GM12878 (cell line): ENCODE results near the gene MYCN. TPM values are rescaled to one million over a fixed set of nuclear protein-coding genes. Genes with fewer than 3 reads are reported as not detected.

ENCODE experiments used
- ATAC-seq: fragments of 200-7000 bp; cut with Tn5 transposase; 3 replicates; pipeline ENCODE4 v1.9.1; 2020; ENCODE audit warnings: mild to moderate bottlenecking, moderate library complexity
- BruUV-seq: library from RNA; stranded (reverse); fragments of 400-500 nt; replicated peaks from 2 replicates; lab custom pipeline; 2021; lab: Mats Ljungman, UMichigan
- CTCF ChIA-PET: fragments of 300-600 bp; sonication (Branson Sonifier 250); formaldehyde crosslinking; extraction: SDS; loops from one replicate; lab custom pipeline; 2021; ENCODE audit warnings: inconsistent platforms; lab: Yijun Ruan, JAX
- POLR2A ChIA-PET: fragments of 350-600 bp; formaldehyde crosslinking; extraction: SDS; loops from one replicate; lab custom pipeline; 2021; ENCODE audit warnings: inconsistent platforms; lab: Charles Lee
- RAD21 ChIA-PET: fragments of 300-600 bp; sonication (Branson Sonifier 250); formaldehyde crosslinking; loops from one replicate; lab custom pipeline; 2023; ENCODE audit warnings: antibody characterized with exemption; ENCODE audit not compliant: unreplicated experiment; lab: Charles Lee
- SMC1A ChIA-PET: fragments of 300-600 bp; sonication (Branson Sonifier 250); formaldehyde crosslinking; loops from one replicate; lab custom pipeline; 2023; ENCODE audit not compliant: unreplicated experiment, uncharacterized antibody; lab: Charles Lee
- DNase-seq: peaks from one replicate; pipeline ENCODE4 v3.0.0-alpha.2; 2011; ENCODE audit warnings: low read depth, low spot score
- FAIRE-seq: peaks from 3 replicates; lab custom pipeline; 2011; peaks lifted over from hg19 to GRCh38; lab: Jason Lieb, UNC
- H2AFZ ChIP-seq: 2 replicates; pipeline ENCODE4 v1.6.0; 2011; ENCODE audit warnings: low read depth, low read length, control low read depth; ENCODE audit not compliant: control insufficient read depth
- H3K27ac ChIP-seq: 2 replicates; pipeline ENCODE4 v1.5.1; 2011; ENCODE audit warnings: control low read depth; ENCODE audit not compliant: control insufficient read depth, insufficient read depth
- H3K27me3 ChIP-seq, 2 experiments: replicated peaks in 1 of 2; 2 replicates each; pipeline versions ENCODE4 v1.6.0 to v1.6.1; 2011; ENCODE audit warnings: low read length in 1 of 2; ENCODE audit not compliant: control insufficient read depth in 2 of 2, insufficient read depth in 2 of 2
- H3K36me3 ChIP-seq, 2 experiments: 2 replicates each; pipeline ENCODE4 v1.5.1; 2011; ENCODE audit warnings: low read length in 1 of 2; ENCODE audit not compliant: control insufficient read depth in 2 of 2, insufficient read depth in 2 of 2
- H3K4me1 ChIP-seq: 2 replicates; pipeline ENCODE4 v1.6.1; 2011; ENCODE audit warnings: mild to moderate bottlenecking, low read length, moderate library complexity, mixed read lengths; ENCODE audit not compliant: control insufficient read depth, insufficient read depth
- H3K4me2 ChIP-seq: 2 replicates; pipeline ENCODE4 v1.6.0; 2011; ENCODE audit warnings: control low read depth; ENCODE audit not compliant: control insufficient read depth, insufficient read depth
- H3K4me3 ChIP-seq: fragments of 200-600 bp; sonication (generic); 2 replicates; pipeline ENCODE4 v1.5.1; 2016
- H3K79me2 ChIP-seq: 2 replicates; pipeline ENCODE4 v1.6.0; 2011; ENCODE audit warnings: low read length; ENCODE audit not compliant: control insufficient read depth, insufficient read depth
- H3K9ac ChIP-seq: 2 replicates; pipeline ENCODE4 v1.8.0; 2011; ENCODE audit warnings: low read length, control low read depth, mixed read lengths; ENCODE audit not compliant: control insufficient read depth, insufficient read depth
- H3K9me3 ChIP-seq: replicated peaks from 3 replicates; pipeline ENCODE4 v1.5.1; 2011; ENCODE audit warnings: mild to moderate bottlenecking, low read length; ENCODE audit not compliant: control insufficient read depth, insufficient read depth
- H4K20me1 ChIP-seq: 2 replicates; pipeline ENCODE4 v1.6.0; 2011; ENCODE audit not compliant: control insufficient read depth, insufficient read depth
- BMI1 ChIP-seq: fragments of 450-650 bp; IDR thresholded peaks from 2 replicates; pipeline ENCODE4 v1.6.1; 2016; ENCODE audit warnings: mild to moderate bottlenecking, moderate library complexity, borderline replicate concordance
- CREM ChIP-seq: IDR thresholded peaks from 2 replicates; pipeline ENCODE4 v1.6.1; 2014; ENCODE audit warnings: antibody characterized with exemption, low read depth
- DPF2 ChIP-seq: fragments of 450-650 bp; IDR thresholded peaks from 2 replicates; pipeline ENCODE4 v1.6.1; 2017; ENCODE audit warnings: mild to moderate bottlenecking
- HDAC2 ChIP-seq: fragments of 200-600 bp; sonication (generic); IDR thresholded peaks from 2 replicates; pipeline ENCODE4 v1.6.1; 2017
- HDAC6 ChIP-seq: fragments of 200-600 bp; sonication (generic); IDR thresholded peaks from one replicate; pipeline ENCODE4 v1.8.0; 2017; ENCODE audit warnings: antibody characterized with exemption; ENCODE audit not compliant: unreplicated experiment
- IKZF1 ChIP-seq: fragments of 450-650 bp; conservative IDR thresholded peaks from 2 replicates; pipeline ENCODE4 v1.6.1; 2017; ENCODE audit warnings: antibody characterized with exemption, mild to moderate bottlenecking
- IKZF2 ChIP-seq, 2 experiments: fragments of 450-650 bp; IDR thresholded peaks; 2 replicates each; pipeline ENCODE4 v1.6.1; 2017; ENCODE audit warnings: mild to moderate bottlenecking in 2 of 2, moderate library complexity in 2 of 2
- NR2F1 ChIP-seq: fragments of 450-650 bp; conservative IDR thresholded peaks from 2 replicates; pipeline ENCODE4 v1.6.1; 2017; ENCODE audit warnings: mild to moderate bottlenecking
- RELB ChIP-seq: fragments of 450-650 bp; IDR thresholded peaks from 2 replicates; pipeline ENCODE4 v1.6.1; 2017; ENCODE audit warnings: low read depth, mild to moderate bottlenecking, moderate library complexity
- WGBS: methylation state at CpG from one replicate; pipeline ENCODE4 v1.1.6; 2016; ENCODE audit warnings: low lambda C conversion rate; ENCODE audit not compliant: insufficient replicate concordance, insufficient coverage; ENCODE audit errors: missing lambda C conversion rate; 5-methylcytosine and 5-hydroxymethylcytosine counted together
- in situ Hi-C: fragments of 300-500 bp; cut with MboI; formaldehyde crosslinking; loops from 9 replicates; pipeline ENCODE4 v1.14.3; 2018; ENCODE audit warnings: mixed read lengths
- intact Hi-C: fragments of 100-400 bp; cut with micrococcal nuclease; formaldehyde crosslinking; loops from one replicate; pipeline ENCODE4 v1.14.2; 2022; ENCODE audit not compliant: unreplicated experiment
- polyA plus RNA-seq, 11 experiments: library from polyadenylated mRNA; depleted of rRNA in 4 of 11; unstranded in 6 of 11; stranded (reverse) in 5 of 11; fragments of >200 nt; fragmentation: Nextera tagmentation in 4 of 11; fragmentation: Illumina TruSeq in 1 of 11; extraction: Ambion mirVana in 4 of 11; extraction: Trizol in 1 of 11; gene quantifications; 1 replicate in 1 of 11; 2 replicates in 10 of 11; pipeline versions ENCODE4 v1.2.1 to v1.2.3, GENCODE V29; 2011 to 2016; ENCODE audit warnings: inconsistent platforms in 2 of 11, missing spikeins in 2 of 11, low read depth in 1 of 11
- total RNA-seq, 4 experiments: library from RNA; depleted of rRNA in 3 of 4; stranded (reverse); fragments of >200 nt in 3 of 4; fragmentation: Illumina TruSeq in 1 of 4; extraction: Trizol in 1 of 4; gene quantifications; 2 replicates each; pipeline versions ENCODE4 v1.2.1 to v1.2.3, GENCODE V29; 2013 to 2021

MYCN gene
- total and polyA plus RNA-seq, 10 of the 15 experiments (the other 5 are each of a cell fraction or from before 2014, with no cell fraction given), result not detected

DNA sequence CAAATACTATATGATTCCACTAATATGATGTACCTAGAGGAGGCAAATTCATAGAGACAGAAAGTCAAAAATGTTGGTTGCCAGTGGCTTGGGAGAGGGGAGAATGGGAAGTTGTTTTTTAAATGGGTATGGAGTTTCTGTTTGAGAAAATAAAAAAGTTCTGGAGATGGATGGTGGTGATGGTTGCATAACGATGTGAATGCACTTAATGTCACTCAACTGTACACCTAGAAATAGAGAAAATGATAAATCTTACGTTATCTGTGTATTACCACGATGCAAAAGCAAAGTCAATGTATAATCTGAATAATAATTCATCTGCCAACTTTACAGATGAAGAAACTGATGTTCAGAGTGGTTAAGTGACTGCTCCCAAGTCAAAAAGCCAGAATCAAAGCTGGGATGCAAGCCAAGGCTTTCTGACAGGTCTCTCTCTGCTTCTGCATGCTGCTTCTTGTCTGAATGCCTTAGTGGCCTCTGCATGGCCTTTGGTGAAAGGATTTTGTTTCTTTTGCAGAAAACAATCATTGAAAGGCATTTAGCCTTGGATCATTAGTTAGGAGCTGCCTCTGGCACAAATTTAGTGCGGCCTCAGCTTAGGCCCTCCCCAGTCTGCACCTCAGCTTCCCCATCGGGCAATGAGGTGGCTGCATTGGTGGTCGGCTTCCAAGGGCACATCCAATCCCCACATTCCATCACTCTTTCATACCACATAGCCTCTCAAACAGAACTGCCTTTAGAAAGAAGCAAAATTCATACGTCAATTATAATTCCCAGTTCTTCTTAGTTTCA, 46.5 kb upstream of the MYCN start:
- no peaks in the 10 kb centered on the region for H3K79me2 ChIP-seq
- SMC1A ChIA-PET, result no interaction called here
- ATAC-seq (no peak), FAIRE-seq (no peak)
- WGBS, result 18% methylated on average over 7 of the region's 7 CpGs
- POLR2A ChIA-PET, result no interaction called here
- no peaks in the 10 kb centered on the region; the same call in 1 of the 2 replicates for H3K4me1 ChIP-seq
- no TSS peak for BruUV-seq
- H3K4me2 ChIP-seq, result no peak overlapping the region
- no peak overlapping the region for H3K27ac ChIP-seq
- H3K9me3 ChIP-seq, result no peaks in the 10 kb centered on the region; the same call in 2 of the 3 replicates
- in situ Hi-C loops, result no loop called here
- H3K9ac ChIP-seq, result no peak overlapping the region
- CTCF ChIA-PET, result no interaction called here
- RAD21 ChIA-PET, result no interaction called here
- intact Hi-C loops, result no loop called here
- no peaks in the 10 kb centered on the region for H3K36me3 ChIP-seq
- TF ChIP-seq IKZF1 (peak; percentile 32; the same call in 1 of the 2 replicates), HDAC6 (no peak)
- TF ChIP-seq, all 136 proteins: peak for 1
- H3K27me3 ChIP-seq, result no peaks in the 10 kb centered on the region
- no peaks in the 10 kb centered on the region for H4K20me1 ChIP-seq
- H2AFZ ChIP-seq, result no peak overlapping the region
- no peak for DNase-seq
- no peak overlapping the region for H3K4me3 ChIP-seq

DNA sequence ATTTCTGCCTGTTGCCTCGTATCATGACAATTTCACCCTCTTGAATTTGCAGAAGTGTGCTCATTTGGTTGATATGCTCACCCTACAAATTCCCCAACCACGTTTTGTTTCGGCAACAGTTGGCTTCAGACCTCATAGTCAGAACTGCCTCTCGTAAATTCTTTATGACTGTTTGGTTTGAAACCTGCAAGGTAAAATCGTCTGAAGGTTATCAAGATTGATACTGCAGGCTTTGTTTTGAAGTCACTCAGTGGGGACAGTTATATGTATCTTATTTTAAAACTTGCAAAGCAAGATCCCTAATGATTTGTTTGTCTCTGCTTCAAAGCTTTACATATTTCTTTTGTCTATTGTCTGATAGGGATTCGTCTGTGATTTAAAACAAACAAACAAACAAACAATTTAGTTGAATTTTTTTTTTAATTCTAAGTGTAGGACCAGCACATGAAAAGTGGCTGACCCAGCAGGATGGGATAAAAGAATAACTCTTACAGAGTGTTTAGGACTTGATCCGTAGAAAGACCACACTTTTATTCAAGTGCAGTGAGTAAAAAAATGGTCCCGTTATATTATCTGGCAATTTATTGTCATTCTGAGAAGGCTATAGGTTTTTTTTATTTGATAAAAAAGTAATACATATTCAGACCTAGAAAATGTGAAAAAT, 45.7 kb upstream of the MYCN start:
- no peak overlapping the region for H2AFZ ChIP-seq
- DNase-seq (no peak), ATAC-seq (no peak; the same call in 1 of the 3 replicates), FAIRE-seq (no peak)
- no peak overlapping the region for H3K4me2 ChIP-seq
- ChIA-PET POLR2A (no interaction called here), RAD21 (no interaction called here), SMC1A (no interaction called here), CTCF (no interaction called here)
- H3K4me3 ChIP-seq, result no peak overlapping the region
- H3K27me3 ChIP-seq, result no peaks in the 10 kb centered on the region
- BruUV-seq, result no TSS peak
- WGBS, result 11% methylated on average over 8 of the region's 8 CpGs
- no peaks in the 10 kb centered on the region; the same call in 2 of the 3 replicates for H3K9me3 ChIP-seq
- no peaks in the 10 kb centered on the region; the same call in 1 of the 2 replicates for H3K4me1 ChIP-seq
- H4K20me1 ChIP-seq, result no peaks in the 10 kb centered on the region
- H3K27ac ChIP-seq, result no peak overlapping the region
- no peak overlapping the region for H3K9ac ChIP-seq
- in situ Hi-C loops (no loop called here), intact Hi-C loops (no loop called here)
- H3K36me3 ChIP-seq, result no peaks in the 10 kb centered on the region
- no peaks in the 10 kb centered on the region for H3K79me2 ChIP-seq
- 0 out of 2 replicates have a peak, but pooled peaks have one; percentile 19 for TF ChIP-seq RELB
- TF ChIP-seq NR2F1, result 0 out of 2 replicates have a peak, but pooled peaks have one; percentile 20
- 0 out of 2 replicates have a peak, but pooled peaks have one; percentile 18 for TF ChIP-seq IKZF1
- 0 out of 2 replicates have a peak, but pooled peaks have one; percentile 34 for TF ChIP-seq BMI1
- peak; percentile 53; the same call in 1 of the 2 replicates for TF ChIP-seq DPF2
- TF ChIP-seq CREM, result no peak
- no peak for TF ChIP-seq HDAC2
- TF ChIP-seq IKZF2 (IDR thresholded peaks at IDR 0.05), result 0 out of 4 replicates have a peak, but pooled peaks of 1 of the 2 experiments have one; percentile 11
